ENCODE results near the gene FKBP2.

Gene FKBP2

GRCh38 chr11:64250415-64251015, 9.6 kb downstream of the FKBP2 start:
- no peak for DNase-seq

- DNase-seq = peak; percentile 65
These were observed 10.3 kb downstream of the FKBP2 start, which contains the start of gene PLCB3 for GRCh38 chr11:64251016-64251752. PLCB3 (plus strand) TSS chr11:64251530; CDS start chr11:64251650, 120 bp downstream.

DNA sequence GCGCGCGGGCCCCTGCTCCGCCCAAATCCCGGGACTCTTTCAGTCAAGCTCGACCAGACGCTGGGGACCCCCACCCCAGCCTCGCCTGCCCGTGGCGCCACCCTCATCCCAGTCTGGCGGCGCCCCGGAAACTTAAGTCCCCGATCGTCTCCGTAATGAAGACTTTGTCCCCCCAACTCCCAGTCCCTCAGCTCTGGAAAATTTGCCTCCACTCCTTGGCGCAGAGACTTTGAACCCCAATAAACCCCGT, 10.8 kb downstream of the FKBP2 start:
- DNase-seq = no peak

- DNase-seq = peak; percentile 20
These were observed 11.3 kb downstream of the FKBP2 start for GRCh38 chr11:64252003-64252872.

DNA sequence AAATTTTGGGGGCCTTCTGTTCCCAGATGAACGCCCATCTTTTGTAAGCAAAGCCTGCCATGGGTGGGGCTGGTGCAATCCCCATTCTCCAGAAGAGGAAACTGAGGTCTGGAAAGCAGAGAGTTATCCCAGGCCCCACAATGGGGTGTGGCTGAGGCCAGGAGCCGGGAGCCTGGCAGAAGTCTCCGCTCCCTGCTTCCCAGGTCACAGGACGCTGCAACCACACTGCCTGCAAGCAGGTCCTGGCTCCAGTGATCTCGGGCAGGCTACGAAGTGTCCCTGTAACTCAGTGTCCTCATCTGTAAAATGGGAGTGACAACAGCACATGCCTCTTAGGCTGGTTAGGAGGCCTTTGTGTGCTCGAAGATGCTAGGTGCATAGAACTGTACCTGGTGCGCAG, 12.1 kb downstream of the FKBP2 start:
- no peak for DNase-seq

- DNase-seq = no peak
These were observed 12.6 kb downstream of the FKBP2 start for GRCh38 chr11:64253481-64253880.

GRCh38 chr11:64254326-64254725, 13.4 kb downstream of the FKBP2 start:
- DNase-seq = no peak

GRCh38 chr11:64255135-64256128, 14.5 kb downstream of the FKBP2 start:
- DNase-seq = no peak

DNA sequence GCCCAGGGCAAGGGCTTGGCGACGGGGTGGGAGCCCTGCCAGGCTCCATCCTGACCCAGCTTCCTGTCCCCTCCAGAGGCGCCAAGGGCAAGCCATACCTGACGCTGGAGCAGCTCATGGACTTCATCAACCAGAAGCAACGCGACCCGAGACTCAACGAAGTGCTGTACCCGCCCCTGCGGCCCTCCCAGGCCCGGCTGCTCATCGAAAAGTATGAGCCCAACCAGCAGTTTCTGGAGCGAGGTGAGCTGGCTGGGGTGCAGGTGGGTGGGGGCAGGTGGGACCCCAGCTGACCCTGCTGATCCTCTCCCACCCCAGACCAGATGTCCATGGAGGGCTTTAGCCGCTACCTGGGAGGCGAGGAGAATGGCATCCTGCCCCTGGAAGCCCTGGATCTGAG, 15.4 kb downstream of the FKBP2 start:
- no peak for DNase-seq

GRCh38 chr11:64258356-64258755, 17.5 kb downstream of the FKBP2 start:
- DNase-seq = no peak

DNA sequence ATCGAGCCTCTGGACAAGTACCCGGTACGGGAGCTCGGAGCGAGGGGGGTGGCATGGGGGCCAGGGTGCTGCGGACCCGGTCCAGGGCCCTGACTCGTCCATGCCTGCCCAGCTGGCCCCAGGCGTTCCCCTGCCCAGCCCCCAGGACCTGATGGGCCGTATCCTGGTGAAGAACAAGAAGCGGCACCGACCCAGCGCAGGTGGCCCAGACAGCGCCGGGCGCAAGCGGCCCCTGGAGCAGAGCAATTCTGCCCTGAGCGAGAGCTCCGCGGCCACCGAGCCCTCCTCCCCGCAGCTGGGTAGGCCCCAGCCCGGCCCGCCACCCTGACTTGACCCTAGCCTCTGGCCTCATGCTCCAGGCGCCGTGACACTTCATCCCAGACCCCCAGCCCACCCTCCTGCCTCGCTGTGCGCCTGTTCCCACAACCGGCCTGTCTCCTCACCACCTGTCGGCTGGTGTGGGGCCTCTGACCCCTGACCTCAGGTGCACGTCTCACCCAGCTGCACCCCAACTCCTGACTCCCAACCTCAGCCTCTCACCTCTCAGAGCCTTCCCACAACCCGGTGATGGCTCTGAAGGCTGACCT, 18.1 kb downstream of the FKBP2 start:
- DNase-seq = no peak

GRCh38 chr11:64259533-64260067, 18.7 kb downstream of the FKBP2 start:
- no peak for DNase-seq

- no peak for DNase-seq
These were observed 19.3 kb downstream of the FKBP2 start for GRCh38 chr11:64260147-64260708.

- no peak for DNase-seq
These were observed 20.7 kb downstream of the FKBP2 start for GRCh38 chr11:64261556-64262080.

- no peak for DNase-seq
These were observed 21.5 kb downstream of the FKBP2 start for GRCh38 chr11:64262271-64263002.

- DNase-seq = no peak
These were observed 22.4 kb downstream of the FKBP2 start for GRCh38 chr11:64263021-64263946.

GRCh38 chr11:64263947-64264317, 23.0 kb downstream of the FKBP2 start:
- DNase-seq = no peak

DNA sequence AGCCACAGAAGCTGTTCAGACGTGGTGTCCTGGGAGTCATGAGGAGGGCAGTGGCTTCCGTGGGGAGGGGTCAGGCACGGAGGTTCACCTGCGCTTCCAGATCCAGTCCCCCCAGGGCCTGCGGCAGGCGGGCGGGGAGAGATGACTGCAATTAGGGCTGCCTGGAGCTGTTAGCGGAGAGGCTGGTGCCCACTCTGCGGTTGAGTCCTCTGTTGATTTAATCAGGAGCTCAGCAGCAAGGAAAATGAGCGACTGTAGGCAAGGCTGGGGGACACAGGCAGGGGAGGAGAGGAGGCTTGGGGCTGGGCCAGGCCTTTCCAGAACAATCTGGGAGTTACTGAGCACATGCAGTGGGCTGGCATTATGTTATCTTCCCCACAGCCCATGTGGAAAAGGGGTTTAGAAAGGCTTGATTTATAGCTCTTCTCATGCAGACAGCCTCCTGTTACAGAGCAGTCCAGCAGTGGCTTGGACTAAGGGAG, 23.5 kb downstream of the FKBP2 start:
- no peak for DNase-seq
